GM12873 (cell line): ENCODE data around the gene SETD3.

Experiments used
- TF ChIP-seq, protein P1 (sequence below): IDR thresholded peaks from 2 replicates; pipeline ENCODE4 v1.5.1; 2012; ENCODE audit warnings: low read depth, mild to moderate bottlenecking, moderate library complexity, low read length, control low read depth; ENCODE audit not compliant: insufficient read depth; ENCODE audit errors: missing control alignments

SETD3 gene

DNA sequence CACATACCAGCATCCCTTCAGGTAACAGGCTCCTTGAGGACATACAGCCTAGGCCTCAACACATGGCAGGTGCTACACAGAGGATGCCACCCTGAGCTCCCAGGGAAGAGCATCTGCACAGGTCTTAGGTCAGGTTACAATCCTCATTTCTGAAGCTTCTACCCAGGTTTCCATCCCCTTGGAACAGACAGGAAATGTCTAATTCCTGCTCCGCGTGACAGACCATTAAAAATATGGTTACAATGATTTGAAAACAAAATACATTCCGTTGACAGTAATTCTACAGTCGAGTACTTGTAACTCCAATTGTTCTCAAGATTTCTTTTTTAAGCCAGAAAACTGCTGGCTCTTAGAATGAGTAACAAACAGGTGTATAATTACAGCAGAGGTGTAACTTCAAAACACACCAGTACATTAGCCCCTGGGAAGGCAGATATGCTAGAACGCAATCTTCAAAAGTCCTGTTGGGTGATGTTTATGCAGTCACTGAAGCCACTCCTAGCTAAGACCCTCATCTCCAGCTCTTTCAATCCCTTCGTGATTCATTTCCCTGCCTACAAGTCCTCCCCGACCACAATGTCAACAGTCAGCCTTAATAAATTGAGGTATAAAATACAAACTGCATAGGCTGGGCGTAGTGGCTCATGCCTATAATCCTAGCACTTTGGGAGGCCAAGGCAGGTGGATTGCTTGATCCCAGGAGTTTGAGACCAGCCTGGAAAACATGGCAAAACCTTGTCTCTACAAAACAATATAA is 11.6 kb downstream of the SETD3 start:
- TF ChIP-seq, protein P1, sequence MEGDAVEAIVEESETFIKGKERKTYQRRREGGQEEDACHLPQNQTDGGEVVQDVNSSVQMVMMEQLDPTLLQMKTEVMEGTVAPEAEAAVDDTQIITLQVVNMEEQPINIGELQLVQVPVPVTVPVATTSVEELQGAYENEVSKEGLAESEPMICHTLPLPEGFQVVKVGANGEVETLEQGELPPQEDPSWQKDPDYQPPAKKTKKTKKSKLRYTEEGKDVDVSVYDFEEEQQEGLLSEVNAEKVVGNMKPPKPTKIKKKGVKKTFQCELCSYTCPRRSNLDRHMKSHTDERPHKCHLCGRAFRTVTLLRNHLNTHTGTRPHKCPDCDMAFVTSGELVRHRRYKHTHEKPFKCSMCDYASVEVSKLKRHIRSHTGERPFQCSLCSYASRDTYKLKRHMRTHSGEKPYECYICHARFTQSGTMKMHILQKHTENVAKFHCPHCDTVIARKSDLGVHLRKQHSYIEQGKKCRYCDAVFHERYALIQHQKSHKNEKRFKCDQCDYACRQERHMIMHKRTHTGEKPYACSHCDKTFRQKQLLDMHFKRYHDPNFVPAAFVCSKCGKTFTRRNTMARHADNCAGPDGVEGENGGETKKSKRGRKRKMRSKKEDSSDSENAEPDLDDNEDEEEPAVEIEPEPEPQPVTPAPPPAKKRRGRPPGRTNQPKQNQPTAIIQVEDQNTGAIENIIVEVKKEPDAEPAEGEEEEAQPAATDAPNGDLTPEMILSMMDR = no peak

DNA sequence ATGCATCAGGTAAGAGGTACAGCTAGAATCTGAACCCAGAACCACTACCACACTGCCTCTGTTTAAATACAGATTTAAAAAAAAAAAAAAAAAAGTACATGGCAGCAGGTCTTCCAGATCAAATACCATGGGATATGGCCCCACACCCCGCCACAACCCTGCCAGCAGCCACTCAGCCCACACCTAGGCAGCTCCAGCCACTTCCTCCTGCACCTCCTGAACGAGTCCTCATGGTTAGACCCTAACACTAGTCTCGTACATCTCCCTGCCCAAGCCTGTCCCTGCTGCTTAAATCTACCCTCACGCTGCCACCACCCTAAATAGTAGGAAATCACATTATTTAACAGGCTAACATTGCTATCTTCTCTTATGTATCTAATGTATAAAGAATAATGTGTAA is 12.6 kb downstream of the SETD3 start:
- TF ChIP-seq, protein P1 = no peak

DNA sequence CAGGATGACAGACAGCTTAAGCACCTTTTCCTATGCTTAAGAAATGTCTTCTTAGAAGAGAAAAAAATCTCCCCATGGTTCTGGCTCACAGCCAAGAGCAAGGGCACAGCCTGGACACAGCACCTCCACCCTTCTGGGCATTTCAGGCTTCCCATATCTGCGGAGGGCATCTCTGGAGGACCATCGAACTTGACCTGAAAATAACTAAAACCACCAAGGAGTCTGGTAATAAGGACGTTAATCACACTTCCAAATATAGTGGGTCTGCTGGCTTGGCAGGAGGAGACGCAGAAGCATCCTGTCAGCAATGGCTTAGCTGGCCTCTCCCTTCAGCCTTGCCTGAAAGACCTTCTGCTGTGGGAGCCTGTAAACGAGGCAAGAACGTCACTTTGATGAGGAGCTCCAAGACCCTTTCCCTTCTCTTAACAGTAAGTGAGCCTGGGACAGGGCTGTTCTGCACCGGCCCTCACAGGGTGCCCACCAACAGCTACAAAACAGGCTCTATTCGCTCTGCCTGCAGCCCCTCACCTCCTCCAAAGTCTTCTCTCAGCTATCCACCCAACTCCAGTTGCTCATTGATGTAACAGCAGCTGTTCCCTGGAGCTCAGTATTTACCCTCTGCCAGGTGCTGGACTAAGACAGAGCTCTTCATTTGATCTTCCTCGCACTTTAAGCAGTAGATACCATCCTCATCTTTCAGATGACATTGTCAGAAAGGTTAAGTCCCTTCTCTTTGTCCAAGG is 13.2 kb downstream of the SETD3 start:
- TF ChIP-seq, protein P1 = no peak

DNA sequence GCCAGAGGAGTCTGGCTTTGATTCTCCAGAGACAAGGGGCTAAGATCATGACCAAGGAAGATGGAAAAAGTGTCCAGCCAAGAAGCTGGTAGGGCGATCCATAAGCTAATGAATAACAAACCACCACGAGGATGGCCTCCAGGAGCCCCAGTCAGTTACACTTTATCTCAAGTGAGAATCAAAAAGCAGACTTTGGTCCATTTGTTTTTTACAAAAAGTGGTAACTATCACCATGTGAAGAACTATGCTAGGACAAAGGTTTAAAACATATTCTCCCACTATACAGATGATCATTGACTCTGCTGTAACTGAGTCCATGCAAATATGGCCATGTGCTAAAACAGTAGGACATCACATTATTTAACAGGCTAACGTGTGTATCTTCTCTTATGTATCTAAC is 13.9 kb downstream of the SETD3 start:
- TF ChIP-seq, protein P1 = no peak

DNA sequence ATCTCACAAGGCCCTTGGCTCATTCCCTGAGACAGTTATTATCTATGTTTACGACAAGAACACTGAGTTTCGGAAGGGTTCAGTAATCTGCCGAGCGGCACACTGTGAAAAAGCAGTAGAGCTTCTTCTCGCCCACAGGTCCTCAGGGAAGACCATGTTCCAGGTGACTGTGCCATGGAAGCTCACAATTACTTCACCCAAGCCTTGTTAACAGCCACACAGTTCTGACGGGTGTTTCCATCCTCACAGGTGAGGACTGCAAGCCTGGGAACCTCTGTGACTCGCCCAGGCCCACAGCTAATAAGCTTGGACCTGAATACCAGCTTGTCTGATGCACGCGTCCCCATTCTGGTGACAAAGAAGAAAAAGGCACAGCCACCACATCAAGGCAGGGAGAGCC is 15.4 kb downstream of the SETD3 start:
- TF ChIP-seq, protein P1 = no peak

DNA sequence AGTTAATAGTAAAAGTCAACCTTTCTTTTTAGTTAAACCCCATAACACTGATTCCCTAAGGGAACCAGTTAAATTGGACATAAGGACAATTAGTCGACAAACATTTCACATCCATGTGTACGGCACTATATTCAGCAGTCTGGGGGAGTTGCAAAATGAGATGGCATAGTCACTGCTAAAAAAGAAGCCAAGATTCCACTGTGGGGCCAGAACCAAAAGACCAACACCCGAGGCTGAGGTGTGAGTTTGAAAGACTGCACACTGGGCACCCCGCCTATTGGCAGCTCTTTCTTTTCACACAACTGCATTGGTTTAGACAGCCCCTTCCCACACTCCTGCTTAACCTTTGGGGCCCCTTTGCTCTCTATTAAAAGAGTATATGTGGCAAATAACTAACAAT is 16.7 kb downstream of the SETD3 start:
- TF ChIP-seq, protein P1 = no peak

DNA sequence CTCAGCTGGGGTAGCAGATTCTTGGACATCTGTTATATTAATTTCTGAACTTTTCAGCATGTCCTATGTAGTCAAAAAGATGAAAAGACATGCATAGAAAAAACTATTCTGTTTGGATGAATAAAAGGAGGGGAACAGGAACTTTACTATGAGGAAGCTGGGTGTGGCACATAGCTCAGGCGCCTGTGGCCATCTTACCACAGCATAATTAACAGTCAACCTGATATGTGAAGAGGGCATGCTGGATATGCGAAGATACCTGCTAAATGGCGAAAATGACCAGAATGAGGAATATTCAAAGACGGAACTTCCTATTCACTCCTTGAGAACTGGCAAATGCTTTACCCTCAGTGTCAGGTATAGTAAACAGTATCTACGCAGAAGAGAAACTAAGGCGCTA is 18.4 kb downstream of the SETD3 start:
- TF ChIP-seq, protein P1 = no peak
